Measurements from ENCODE around the gene ERMARD.

DNA sequence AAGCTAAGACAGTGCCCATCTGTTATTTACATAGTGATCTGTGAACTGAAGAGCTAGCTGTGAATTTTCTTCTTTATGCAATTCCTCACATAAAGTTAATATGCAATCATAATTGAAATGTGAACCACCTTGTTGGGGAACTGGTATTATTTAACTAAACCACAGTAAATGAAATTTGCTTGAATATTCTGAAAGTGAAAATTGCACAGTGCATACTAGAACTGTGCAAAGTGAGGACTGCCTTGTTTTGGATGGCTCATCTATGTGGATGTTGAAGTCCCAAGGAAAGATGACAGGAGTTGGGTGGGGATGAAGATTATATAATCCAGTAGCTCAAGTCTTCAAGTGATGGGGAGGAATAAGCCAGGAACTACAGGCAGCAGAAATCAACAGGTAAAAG is 21.5 kb upstream of the ERMARD start:
- no peak for TF ChIP-seq POLR2A (IDR thresholded peaks at IDR 0.05)
- TF ChIP-seq, protein P1, sequence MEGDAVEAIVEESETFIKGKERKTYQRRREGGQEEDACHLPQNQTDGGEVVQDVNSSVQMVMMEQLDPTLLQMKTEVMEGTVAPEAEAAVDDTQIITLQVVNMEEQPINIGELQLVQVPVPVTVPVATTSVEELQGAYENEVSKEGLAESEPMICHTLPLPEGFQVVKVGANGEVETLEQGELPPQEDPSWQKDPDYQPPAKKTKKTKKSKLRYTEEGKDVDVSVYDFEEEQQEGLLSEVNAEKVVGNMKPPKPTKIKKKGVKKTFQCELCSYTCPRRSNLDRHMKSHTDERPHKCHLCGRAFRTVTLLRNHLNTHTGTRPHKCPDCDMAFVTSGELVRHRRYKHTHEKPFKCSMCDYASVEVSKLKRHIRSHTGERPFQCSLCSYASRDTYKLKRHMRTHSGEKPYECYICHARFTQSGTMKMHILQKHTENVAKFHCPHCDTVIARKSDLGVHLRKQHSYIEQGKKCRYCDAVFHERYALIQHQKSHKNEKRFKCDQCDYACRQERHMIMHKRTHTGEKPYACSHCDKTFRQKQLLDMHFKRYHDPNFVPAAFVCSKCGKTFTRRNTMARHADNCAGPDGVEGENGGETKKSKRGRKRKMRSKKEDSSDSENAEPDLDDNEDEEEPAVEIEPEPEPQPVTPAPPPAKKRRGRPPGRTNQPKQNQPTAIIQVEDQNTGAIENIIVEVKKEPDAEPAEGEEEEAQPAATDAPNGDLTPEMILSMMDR (IDR thresholded peaks at IDR 0.05) = no peak

Measured in esophagus squamous epithelium (tissue), 4 donors.